BLaER1 (cell line): Measurements from ENCODE around the gene HLA-DQB2.
"Not testable (repeated sequence)": the region's sequence is repeated elsewhere in the genome, so short reads cannot be mapped to it uniquely, and the experiment has no call there.

Source experiments
- H3K27ac ChIP-seq: shearing (Covaris generic); formaldehyde crosslinking; 2 replicates; pipeline ENCODE4 v1.8.1; 2022
- H3K27me3 ChIP-seq: shearing (Covaris generic); formaldehyde crosslinking; 2 replicates; pipeline ENCODE4 v1.8.1; 2022
- H3K36me3 ChIP-seq: shearing (Covaris generic); formaldehyde crosslinking; 2 replicates; pipeline ENCODE4 v1.8.1; 2022
- H3K4me1 ChIP-seq: shearing (Covaris generic); formaldehyde crosslinking; 2 replicates; pipeline ENCODE4 v1.8.1; 2022
- H3K4me2 ChIP-seq: shearing (Covaris generic); formaldehyde crosslinking; 2 replicates; pipeline ENCODE4 v1.8.1; 2022
- H3K4me3 ChIP-seq: shearing (Covaris generic); formaldehyde crosslinking; 2 replicates; pipeline ENCODE4 v1.8.1; 2022
- H3K9ac ChIP-seq: shearing (Covaris generic); formaldehyde crosslinking; 2 replicates; pipeline ENCODE4 v1.8.1; 2022
- H3K9me3 ChIP-seq: shearing (Covaris generic); formaldehyde crosslinking; 2 replicates; pipeline ENCODE4 v1.8.1; 2022
- H4K20me1 ChIP-seq: shearing (Covaris generic); formaldehyde crosslinking; 2 replicates; pipeline ENCODE4 v1.8.1; 2022
- Cebpa-rat ChIP-seq: shearing (Covaris generic); IDR thresholded peaks from 2 replicates; pipeline ENCODE4 v1.8.1; 2022

HLA-DQB2 gene

DNA sequence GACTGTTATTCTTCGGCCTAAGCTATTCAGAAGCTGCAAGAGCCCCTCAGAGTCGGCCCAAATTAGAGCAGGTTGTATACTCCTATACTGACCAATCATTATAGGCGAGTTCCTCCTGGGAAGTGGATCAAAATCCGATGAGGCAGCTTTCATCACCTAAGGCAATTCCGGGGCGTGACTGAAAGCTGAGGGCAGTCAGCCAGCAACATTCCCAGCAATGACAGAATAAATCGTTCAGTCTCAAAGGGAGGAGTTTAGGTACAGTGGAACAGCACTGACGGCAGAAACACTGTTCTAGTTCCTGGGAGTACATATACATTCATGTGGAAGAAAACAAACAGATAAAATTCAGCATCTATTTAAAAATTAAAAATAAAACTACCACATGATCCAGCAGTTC lies 10.8 kb downstream of the HLA-DQB2 start:
- Histone ChIP-seq H3K4me2 (no peak overlapping the region), H3K36me3 (no peaks in the 10 kb centered on the region), H3K4me3 (no peak overlapping the region), H3K27ac (no peak overlapping the region), H3K27me3 (no peaks in the 10 kb centered on the region), H4K20me1 (no peaks in the 10 kb centered on the region), H3K4me1 (no peaks in the 10 kb centered on the region), H3K9ac (no peak overlapping the region), H3K9me3 (no peaks in the 10 kb centered on the region)
- no peak for TF ChIP-seq Cebpa-rat

DNA sequence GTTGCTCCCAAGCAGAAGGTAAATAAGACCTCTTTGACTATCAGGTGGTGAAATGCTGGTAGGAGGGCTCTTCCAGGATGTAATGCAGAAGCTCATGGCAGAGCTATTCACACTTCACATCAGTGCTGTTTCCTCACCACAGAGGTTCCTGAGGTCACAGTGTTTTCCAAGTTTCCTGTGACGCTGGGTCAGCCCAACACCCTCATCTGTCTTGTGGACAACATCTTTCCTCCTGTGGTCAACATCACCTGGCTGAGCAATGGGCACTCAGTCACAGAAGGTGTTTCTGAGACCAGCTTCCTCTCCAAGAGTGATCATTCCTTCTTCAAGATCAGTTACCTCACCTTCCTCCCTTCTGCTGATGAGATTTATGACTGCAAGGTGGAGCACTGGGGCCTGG lies 17.7 kb downstream of the HLA-DQB2 start:
- not testable (repeated sequence) for H3K9me3 ChIP-seq, H3K4me3 ChIP-seq, H3K4me1 ChIP-seq, H3K27me3 ChIP-seq, H4K20me1 ChIP-seq, H3K27ac ChIP-seq, H3K9ac ChIP-seq, H3K4me2 ChIP-seq, H3K36me3 ChIP-seq

DNA sequence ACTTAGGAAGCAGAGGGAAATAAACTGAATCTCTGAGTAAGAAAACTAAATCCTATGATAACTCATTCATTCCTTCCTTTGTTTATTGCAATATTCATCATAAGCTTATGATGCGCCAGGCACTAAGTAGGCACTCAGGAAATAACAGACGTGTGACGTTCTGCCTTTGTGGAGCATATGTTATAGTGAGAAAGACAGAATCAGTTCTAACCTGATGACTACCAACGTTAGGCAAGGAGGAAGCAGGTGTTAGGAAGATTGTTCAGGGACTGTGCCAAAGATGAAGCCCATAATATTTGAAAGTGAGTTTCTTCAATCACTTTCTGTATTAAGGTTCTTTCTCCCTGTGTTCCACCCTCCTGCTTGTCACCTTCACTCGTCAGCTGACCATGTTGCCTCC lies 18.6 kb downstream of the HLA-DQB2 start:
- Histone ChIP-seq H3K9me3 (no peaks in the 10 kb centered on the region), H3K4me3 (no peak overlapping the region), H3K36me3 (peaks cover 2% of the 10 kb centered on the region; the same call in 1 of the 2 replicates), H3K9ac (no peak overlapping the region), H3K4me1 (no peaks in the 10 kb centered on the region; the same call in 1 of the 2 replicates), H3K27ac (no peak overlapping the region), H3K4me2 (0 out of 2 replicates have a peak overlapping the region, but pooled peaks have one; percentile 24), H3K27me3 (no peaks in the 10 kb centered on the region), H4K20me1 (no peaks in the 10 kb centered on the region)
- no peak for TF ChIP-seq Cebpa-rat

DNA sequence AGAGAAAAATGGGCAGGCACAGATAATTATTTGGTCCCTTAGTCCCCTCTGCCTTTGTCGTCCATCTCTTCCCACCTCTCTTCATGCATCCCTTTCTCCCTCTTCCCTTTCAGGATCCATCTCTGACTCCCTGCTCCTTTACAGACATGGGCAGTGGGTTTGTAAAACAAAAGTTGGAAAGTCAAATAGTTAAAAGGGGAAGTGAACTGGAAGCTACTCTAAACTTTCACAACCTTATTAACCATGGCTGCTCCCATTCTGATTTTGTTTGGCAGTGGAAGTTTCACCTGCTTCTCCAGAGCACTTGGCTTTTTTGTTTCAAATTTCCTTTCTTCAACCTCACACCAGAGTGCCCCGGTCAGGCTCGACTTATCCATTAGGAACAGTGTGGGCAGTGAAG lies 21.0 kb downstream of the HLA-DQB2 start:
- Histone ChIP-seq H3K27ac (no peak overlapping the region), H3K27me3 (no peaks in the 10 kb centered on the region), H3K4me1 (no peaks in the 10 kb centered on the region; the same call in 1 of the 2 replicates), H3K36me3 (peaks cover 2% of the 10 kb centered on the region; the same call in 1 of the 2 replicates), H3K9ac (no peak overlapping the region), H3K4me3 (no peak overlapping the region), H3K9me3 (no peaks in the 10 kb centered on the region), H4K20me1 (no peaks in the 10 kb centered on the region), H3K4me2 (no peak overlapping the region)
- no peak for TF ChIP-seq Cebpa-rat

DNA sequence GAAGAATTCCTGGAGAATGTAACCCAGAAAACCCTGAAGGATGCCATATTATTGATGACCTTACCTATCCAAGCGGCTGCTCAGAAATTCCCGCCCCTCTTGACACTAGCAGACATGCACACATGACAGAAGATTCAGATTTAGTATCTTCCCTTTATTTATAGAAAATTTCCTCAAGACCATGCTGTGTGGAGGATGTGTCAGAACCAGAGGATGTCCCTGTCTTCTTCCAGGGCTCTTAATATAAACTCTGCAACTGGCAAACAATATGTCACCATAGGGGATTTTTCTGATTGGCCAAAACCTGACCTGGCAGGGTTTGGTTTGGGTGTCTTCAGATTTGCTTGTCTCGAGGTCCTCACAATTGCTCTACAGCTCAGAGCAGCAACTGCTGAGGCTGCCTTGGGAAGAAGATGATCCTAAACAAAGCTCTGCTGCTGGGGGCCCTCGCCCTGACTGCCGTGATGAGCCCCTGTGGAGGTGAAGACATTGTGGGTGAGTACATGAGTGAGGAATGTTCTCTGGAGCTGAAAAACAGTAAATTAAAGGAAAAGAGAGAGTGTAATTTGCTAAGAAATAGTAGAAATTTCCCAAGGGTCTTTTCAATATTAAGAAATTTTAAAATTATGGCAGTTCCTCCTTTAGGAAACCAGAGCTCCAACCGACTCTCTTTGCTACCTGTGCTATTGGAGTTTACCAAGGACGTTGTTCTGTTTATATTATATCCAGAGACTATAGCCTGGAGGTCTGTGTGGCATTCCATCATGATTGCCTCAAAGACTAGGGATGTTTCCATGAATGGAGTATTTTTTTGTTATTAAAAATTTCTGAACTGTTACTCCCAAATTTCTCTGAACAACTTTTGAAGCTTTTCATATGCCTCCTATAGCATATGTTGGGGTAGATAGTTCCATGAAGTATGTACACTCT lies 22.0 kb downstream of the HLA-DQB2 start, which contains the start of gene HLA-DQA2:
Gene HLA-DQA2, plus strand, starts transcription at position 361 of the 930 bp plus-strand sequence. Its CDS starts 53 bp downstream, at position 414.
- H3K9me3 ChIP-seq: no peaks in the 10 kb centered on the region
- no peaks in the 10 kb centered on the region for H3K27me3 ChIP-seq
- no peak within 1 kb of the TSS for H3K4me2 ChIP-seq
- no peak within 1 kb of the TSS for H3K9ac ChIP-seq
- peaks cover 2% of the 10 kb centered on the region; the same call in 1 of the 2 replicates for H3K36me3 ChIP-seq
- no peak within 1 kb of the TSS for H3K27ac ChIP-seq
- H4K20me1 ChIP-seq: no peaks in the 10 kb centered on the region
- no peak within 1 kb of the TSS for H3K4me3 ChIP-seq
- no peaks in the 10 kb centered on the region; the same call in 1 of the 2 replicates for H3K4me1 ChIP-seq
- TF ChIP-seq Cebpa-rat: no peak

DNA sequence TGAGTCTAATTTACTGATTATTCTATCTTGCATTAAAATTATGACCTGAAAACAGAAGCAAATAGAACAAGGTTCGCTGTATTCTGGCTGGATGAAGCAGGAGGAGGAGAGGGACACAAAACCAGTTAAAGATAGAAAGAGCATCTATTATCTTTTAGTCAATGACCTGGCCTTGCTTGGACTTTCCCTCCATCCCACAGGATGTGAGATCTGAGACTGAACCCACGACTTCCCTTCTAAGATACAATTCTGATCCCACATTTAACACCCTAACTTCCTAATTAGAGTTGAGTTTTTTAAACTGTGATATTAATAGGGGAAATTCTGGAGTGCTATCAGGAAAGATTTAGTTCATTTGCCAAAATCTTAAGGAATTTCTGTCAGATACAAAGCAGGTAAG lies 25.2 kb downstream of the HLA-DQB2 start:
- H3K4me3 ChIP-seq: no peak overlapping the region
- H3K36me3 ChIP-seq: no peaks in the 10 kb centered on the region
- H3K4me2 ChIP-seq: no peak overlapping the region
- no peak overlapping the region for H3K27ac ChIP-seq
- no peak overlapping the region for H3K9ac ChIP-seq
- no peaks in the 10 kb centered on the region for H3K4me1 ChIP-seq
- TF ChIP-seq Cebpa-rat: no peak
- no peaks in the 10 kb centered on the region for H4K20me1 ChIP-seq
- no peaks in the 10 kb centered on the region for H3K9me3 ChIP-seq
- H3K27me3 ChIP-seq: no peaks in the 10 kb centered on the region

DNA sequence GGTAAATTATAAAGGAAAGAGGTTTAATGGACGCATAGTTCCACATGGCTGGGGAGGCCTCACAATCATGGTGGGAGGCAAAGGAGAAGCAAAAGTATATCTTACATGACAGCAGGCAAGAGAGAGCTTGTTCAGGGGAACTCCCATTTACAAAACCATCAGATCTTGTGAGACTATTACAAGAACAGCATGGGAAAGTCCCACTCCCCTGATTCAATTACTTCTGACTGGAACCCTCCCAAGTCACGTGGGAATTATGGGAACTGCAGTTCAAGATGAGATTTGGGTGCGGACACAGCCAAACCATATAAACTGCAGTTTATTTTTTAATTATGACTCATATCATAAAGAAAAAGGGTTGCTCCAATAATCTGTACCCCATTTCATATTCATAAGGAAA lies 44.5 kb downstream of the HLA-DQB2 start:
- Histone ChIP-seq H3K4me3 (no peak overlapping the region), H3K27ac (no peak overlapping the region), H3K9me3 (no peaks in the 10 kb centered on the region), H3K4me2 (no peak overlapping the region), H4K20me1 (no peaks in the 10 kb centered on the region), H3K27me3 (no peaks in the 10 kb centered on the region), H3K4me1 (no peaks in the 10 kb centered on the region), H3K9ac (no peak overlapping the region), H3K36me3 (no peaks in the 10 kb centered on the region)
- TF ChIP-seq Cebpa-rat: no peak

DNA sequence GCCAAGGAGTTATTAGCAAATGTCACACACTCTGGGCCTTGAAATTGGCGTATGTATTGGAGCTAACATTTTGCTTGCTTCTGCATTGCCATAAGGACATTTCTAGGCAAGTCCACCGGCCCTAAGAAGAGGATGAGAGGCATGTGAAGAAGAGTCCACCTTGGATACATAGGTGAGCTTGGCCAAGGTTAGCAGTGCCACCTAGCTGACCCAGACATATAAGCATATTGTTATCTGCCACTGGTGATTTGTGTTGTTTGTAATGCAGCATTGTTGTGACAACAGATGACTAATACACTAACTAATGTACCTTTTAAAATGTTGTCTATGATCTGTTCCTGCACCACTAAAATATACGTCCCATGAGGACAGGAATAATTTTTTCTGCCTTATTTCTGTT lies 46.9 kb downstream of the HLA-DQB2 start:
- no peaks in the 10 kb centered on the region for H3K27me3 ChIP-seq
- no peak overlapping the region for H3K4me2 ChIP-seq
- H3K27ac ChIP-seq: no peak overlapping the region
- H3K9me3 ChIP-seq: no peaks in the 10 kb centered on the region
- TF ChIP-seq Cebpa-rat: no peak
- no peaks in the 10 kb centered on the region for H4K20me1 ChIP-seq
- no peaks in the 10 kb centered on the region for H3K36me3 ChIP-seq
- no peak overlapping the region for H3K4me3 ChIP-seq
- H3K9ac ChIP-seq: no peak overlapping the region
- H3K4me1 ChIP-seq: no peaks in the 10 kb centered on the region

DNA sequence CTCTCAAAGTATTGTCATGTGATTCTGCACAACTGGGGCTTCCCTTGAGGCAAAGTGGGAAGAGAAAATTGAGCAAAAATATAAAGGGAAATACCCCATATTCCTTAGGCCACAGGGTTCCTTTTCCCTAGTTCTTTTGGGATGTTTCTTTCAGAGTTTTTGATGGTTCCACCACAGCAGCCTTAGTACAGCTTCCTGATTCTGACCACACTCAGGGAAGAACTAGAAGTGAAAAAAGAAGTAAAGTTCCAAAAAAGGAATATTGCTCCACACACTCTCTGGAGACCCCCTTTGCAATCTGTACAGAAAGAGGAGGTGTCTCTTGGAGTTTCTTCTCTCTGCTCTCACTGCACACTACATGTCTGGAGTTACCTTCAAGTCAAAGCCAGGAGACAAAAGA lies 50.1 kb downstream of the HLA-DQB2 start:
- no peak overlapping the region for H3K4me3 ChIP-seq
- H3K36me3 ChIP-seq: no peaks in the 10 kb centered on the region
- H3K27me3 ChIP-seq: no peaks in the 10 kb centered on the region
- no peaks in the 10 kb centered on the region for H4K20me1 ChIP-seq
- H3K27ac ChIP-seq: no peak overlapping the region
- H3K9ac ChIP-seq: no peak overlapping the region
- H3K9me3 ChIP-seq: no peaks in the 10 kb centered on the region
- no peaks in the 10 kb centered on the region for H3K4me1 ChIP-seq
- no peak for TF ChIP-seq Cebpa-rat
- no peak overlapping the region for H3K4me2 ChIP-seq

DNA sequence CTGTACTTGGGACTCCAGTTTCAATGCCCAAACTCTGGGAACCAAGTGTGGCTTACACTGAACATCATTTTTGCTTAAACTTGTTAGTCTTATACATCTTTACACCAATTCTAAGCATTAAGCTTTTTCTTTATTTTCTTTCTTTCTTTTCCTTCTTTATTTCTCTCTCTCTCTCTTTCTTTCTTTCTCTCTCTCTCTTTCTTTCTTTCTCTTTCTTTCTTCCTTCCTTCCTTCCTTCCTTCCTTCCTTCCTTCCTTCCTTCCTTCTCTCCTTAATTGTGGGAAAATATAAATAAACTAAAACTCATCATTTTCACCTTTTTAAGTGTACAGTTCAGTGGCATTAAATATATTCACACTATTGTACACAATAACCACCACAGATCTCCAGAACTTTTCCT lies 53.7 kb downstream of the HLA-DQB2 start:
- Histone ChIP-seq H3K4me1 (no peaks in the 10 kb centered on the region), H3K36me3 (no peaks in the 10 kb centered on the region), H4K20me1 (no peaks in the 10 kb centered on the region), H3K9ac (no peak overlapping the region), H3K27me3 (no peaks in the 10 kb centered on the region), H3K4me2 (no peak overlapping the region), H3K27ac (no peak overlapping the region), H3K4me3 (no peak overlapping the region), H3K9me3 (no peaks in the 10 kb centered on the region)
- TF ChIP-seq Cebpa-rat: no peak
